ENCODE results near the gene MCC.

MCC gene

GRCh38 chr5:113110117-113110516 lies 378.1 kb downstream of the MCC start:
- no peak for DNase-seq
- no peak for ATAC-seq

DNA sequence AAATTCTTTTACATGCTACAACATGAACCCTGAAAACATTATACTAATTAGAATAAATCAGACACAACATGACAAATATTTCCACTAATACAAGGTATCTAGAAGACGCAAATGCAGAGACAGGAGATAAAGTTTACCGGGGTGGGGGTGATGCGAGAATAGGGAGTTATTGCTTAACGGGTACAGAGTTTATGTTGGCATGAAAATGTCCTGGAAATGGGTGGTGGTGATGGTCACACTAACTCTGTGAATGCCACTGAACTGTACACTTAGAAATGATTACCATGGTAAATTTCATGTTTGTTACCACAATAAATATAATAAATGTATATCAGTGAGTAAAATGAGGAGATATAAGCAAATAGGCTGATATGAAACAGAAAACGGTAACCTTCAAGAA lies 378.9 kb downstream of the MCC start:
- ATAC-seq (no peak), DNase-seq (no peak)

- ATAC-seq (no peak), DNase-seq (no peak)
These were observed 379.8 kb downstream of the MCC start for GRCh38 chr5:113108485-113108884.

DNA sequence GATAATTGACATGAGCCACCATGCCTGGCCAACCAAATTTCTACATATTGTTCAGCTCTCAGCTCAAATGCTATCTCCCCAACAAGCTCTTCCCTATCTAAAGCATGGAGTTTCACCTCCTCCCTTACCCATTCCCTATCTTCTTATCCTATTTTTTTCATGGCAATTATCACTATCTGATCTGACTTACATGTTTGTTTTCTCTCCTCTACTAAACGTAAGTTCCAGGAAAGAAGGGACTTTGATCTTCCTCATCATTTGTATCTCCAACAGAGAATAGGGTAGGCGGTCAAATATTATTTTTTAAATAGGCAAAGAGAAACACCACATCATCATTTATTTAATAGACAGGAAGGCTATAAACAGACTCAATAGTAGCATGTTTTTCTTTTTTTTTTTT lies 381.4 kb downstream of the MCC start:
- DNase-seq (no peak), ATAC-seq (no peak)

GRCh38 chr5:113105693-113106280 lies 382.5 kb downstream of the MCC start:
- ATAC-seq (no peak), DNase-seq (no peak)

- no peak for DNase-seq
- ATAC-seq, result no peak
These were observed 384.9 kb downstream of the MCC start for GRCh38 chr5:113103330-113103729.

DNA sequence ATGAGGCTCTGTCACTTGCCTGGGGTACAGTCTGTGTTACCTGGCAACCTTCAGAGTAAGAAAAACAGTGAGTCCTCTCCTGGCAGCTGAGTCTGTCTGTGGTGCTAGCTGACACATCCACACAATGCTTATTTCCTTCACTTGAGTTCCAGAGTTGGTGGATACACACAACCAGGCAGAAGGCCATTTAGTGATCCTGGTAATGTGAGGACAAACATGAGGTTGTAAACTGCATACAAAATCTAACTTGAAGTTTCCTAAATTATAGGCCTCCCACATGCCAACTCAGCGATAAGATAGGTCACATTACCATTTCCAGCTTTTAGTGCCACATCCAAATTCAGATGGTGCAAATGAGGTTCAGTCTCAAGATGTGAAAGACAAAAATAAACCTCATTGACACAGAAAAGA lies 386.1 kb downstream of the MCC start:
- ATAC-seq (no peak), DNase-seq (no peak)

- DNase-seq, result no peak
- ATAC-seq, result no peak
These were observed 387.3 kb downstream of the MCC start for GRCh38 chr5:113100981-113101380.

DNA sequence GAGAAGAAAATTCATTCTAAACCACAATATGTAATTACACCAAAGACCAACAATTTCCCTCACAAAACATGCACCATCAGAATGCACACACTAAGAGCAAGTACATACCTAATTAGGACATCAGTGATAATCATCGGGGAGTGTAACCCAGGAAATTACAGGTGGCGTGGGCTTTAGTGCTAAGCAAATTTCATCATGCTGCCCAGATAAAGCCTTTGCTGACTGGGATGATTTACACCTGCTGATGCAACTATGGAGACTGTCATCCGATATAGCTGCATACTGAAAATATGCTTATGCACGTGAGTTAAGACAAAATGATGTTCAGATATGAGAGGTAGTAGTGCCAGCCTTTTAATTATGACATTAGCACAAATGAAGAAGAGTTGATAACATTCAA lies 388.4 kb downstream of the MCC start:
- no peak for ATAC-seq
- no peak for DNase-seq

DNA sequence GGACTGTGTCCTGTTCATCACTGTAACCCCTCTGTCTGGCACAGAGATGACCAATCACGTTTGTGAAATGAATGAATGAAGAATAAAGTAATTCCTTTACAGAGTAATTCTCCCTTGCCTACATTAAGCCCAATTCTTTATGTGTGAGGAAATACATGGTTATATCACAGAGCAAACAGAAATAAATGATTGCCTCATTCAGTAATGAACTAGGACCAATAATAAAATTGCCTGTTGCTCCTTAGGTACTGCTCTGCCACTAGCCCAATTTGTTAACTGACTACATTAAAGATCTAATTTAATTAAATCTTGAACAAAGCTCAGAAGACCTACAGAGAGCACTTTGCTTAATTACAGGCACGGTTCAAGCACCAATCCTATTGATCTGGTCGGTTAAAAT lies 389.9 kb downstream of the MCC start:
- ATAC-seq (no peak), DNase-seq (no peak)

GRCh38 chr5:113095831-113096230 lies 392.4 kb downstream of the MCC start:
- no peak for ATAC-seq

DNA sequence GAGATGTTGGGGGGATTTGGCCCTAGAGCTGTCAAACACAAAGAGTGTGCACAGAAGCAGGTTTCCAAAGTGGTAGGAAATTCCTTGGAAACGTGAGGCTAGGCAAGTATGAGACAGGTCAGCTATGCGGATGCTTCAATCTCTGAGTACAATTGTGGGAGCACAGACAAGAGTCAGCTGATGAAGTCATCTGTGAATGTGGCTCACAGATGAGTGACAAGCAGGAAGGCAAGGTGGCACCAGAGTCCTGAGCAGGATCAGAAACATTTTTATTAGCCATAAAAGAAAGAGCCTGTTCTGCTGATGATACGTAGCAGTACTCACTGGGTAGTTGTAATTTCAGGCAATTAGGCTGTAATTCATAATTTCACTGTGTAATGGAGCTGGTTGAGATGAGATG lies 394.7 kb downstream of the MCC start:
- no peak for DNase-seq
- ATAC-seq, result no peak

More at GRCh38 chr5:113095831-113096230, 392.4 kb downstream of the MCC start:
- no peak for DNase-seq

- no peak for DNase-seq
These were observed 395.6 kb downstream of the MCC start for GRCh38 chr5:113092683-113093082.

DNA sequence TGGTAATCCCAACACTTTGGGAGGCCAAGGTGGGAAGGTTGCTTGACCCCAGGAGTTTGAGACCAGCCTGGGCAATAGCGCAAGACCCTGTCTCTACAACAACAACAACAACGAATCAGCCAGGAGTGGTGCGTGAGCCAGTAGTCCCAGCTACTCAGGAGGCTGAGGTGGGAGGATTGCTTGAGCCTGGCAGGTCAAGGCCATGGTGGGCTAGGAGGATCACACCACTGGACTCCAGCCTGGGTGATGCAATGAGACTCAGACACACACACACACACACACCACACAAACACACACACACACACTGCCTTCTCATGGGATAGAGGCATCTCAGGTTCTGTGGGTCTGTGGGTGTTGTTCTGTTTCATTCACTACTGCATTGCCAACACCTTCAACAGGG lies 396.6 kb downstream of the MCC start:
- ATAC-seq (no peak), DNase-seq (no peak)

More at GRCh38 chr5:113092683-113093082, 395.6 kb downstream of the MCC start:
- no peak for ATAC-seq

DNA sequence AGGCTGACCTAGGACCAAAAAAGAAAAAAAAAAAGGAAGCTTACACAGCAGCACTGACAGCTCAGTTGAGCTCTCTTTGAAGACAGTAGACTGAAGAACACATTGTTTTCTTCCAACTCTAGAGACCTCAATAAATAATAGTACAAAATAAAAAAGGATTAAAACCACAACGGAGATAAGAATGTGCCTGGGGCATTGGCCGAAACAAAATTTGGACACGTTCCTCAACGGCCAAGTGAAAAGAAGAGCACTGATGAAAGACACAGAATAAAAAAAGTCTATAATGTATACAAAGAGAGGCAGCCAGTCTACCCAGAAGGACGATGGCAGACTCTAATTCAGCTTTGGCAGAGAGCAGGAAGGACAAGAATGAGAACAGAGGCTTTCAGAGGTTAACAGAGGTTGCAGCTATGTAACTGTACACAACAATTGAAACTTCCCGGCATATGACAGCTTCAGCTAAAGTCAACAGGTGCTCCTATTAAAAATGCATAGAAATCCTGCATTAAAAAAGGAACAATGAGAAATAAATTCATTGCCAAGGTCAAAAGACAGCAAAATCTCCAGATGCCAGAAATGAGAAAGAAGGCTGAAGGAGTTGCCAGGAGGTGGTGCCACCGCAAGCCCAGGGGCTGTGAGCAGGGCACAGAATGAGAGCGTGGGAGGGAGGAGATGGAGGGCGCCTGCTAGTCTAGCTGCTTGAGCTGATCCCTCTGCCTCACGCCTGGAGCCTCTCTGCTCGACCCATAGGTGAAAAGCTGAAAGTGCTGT lies 397.7 kb downstream of the MCC start:
- DNase-seq (peak; percentile 13), ATAC-seq (no peak)

- no peak for ATAC-seq
- no peak for DNase-seq
These were observed 398.5 kb downstream of the MCC start for GRCh38 chr5:113089653-113090335.

DNA sequence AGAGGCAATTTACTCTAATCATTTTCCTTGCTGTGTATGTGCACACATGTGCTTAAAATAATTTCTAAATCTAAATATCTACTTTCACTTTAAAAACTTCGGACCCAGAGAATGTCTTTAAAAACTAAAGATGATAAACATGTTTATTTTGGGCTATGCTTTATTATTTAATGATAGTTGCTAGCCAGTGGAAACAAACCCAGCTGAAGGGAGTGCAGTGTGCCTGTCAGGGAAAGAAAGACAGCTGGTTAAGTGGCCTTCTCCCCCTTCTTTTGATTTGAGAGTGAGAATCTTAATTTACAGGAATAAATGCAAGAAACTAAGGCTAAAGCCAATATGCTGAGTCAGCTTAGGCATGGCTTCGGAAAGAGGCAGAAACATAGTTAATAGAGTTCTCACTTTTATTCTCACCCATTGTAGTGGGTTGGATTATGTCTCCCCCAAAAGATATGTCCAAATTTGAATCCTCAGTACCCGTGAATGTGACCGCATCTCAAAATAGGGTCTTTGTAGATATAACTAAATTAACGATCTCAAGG lies 400.2 kb downstream of the MCC start:
- ATAC-seq (no peak), DNase-seq (no peak)

DNA sequence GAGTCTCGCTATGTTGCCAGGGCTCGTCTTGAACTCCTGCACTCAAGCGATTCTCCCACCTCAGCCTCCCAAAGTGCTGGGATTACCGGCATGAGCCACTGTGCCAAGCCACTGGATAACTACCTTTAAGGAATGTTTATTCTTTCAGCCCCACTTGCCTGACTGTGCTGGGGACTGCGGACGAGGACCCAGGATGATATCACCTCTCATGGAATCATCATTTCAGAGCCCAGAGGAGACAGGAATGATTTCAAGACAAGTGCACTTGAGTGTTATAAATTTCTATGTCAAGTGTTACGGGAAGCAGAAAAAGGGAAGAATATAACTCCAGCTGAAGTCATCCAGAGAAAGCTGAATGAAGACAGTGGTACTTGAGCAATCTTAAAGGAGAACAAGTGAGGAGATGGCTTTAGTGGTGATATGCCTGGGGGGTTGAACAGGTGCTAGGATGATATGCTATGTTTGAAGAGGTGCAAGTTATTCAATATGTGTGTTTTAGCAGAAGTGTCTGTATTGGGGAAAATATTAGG lies 402.3 kb downstream of the MCC start:
- ATAC-seq, result no peak

DNA sequence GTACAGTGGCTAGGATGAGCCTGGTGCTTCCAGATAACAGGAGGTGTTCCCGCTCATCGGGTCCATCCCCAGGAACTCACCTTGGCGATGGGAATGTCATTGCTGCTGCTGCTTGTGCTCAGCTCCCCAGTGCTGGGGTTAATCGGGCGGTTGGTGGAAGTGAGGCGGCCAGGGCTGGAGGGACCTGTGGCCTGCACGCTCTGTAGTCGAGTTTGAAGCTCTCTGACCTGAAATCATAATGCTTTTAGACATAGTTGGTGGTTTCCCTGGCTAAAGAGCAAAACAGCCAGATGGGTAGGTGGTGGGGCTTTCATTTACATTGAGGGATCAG lies 403.2 kb downstream of the MCC start:
- DNase-seq (no peak), ATAC-seq (no peak)

More for the DNA sequence above, 402.3 kb downstream of the MCC start:
- DNase-seq, result no peak

- DNase-seq (no peak), ATAC-seq (peak; percentile 17)
These were observed 403.7 kb downstream of the MCC start for GRCh38 chr5:113084402-113085083.

- no peak for ATAC-seq
- DNase-seq, result no peak
These were observed 404.8 kb downstream of the MCC start for GRCh38 chr5:113083481-113083880.

- DNase-seq (no peak), ATAC-seq (no peak)
These were observed 405.7 kb downstream of the MCC start for GRCh38 chr5:113082547-113082905.
